Measurements from ENCODE around the gene JCHAIN.

JCHAIN gene

DNA sequence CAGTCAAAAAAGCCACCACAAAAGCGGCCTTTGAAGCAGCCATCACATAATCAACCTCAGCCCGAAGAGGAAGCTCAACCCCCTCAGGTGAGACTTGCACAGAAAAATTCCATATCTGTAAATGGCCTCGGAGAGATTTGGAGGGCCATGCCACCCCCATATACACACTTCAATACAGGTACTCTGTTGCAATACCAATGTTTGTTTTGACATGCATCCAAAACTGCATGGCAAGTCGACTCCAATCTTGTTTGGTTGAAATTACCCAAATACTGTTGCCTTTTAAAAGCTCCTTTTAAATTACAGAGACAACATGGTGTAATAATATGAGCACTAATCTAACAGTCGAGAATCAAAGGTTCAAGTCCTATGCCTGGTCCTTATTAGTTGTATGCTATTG lies 31.8 kb downstream of the JCHAIN start:
- DNase-seq = no peak

GRCh38 chr4:70632028-70632427 lies 34.3 kb downstream of the JCHAIN start:
- no peak for DNase-seq

- DNase-seq = no peak
Measured at GRCh38 chr4:70630162-70630561, 36.1 kb downstream of the JCHAIN start.

DNA sequence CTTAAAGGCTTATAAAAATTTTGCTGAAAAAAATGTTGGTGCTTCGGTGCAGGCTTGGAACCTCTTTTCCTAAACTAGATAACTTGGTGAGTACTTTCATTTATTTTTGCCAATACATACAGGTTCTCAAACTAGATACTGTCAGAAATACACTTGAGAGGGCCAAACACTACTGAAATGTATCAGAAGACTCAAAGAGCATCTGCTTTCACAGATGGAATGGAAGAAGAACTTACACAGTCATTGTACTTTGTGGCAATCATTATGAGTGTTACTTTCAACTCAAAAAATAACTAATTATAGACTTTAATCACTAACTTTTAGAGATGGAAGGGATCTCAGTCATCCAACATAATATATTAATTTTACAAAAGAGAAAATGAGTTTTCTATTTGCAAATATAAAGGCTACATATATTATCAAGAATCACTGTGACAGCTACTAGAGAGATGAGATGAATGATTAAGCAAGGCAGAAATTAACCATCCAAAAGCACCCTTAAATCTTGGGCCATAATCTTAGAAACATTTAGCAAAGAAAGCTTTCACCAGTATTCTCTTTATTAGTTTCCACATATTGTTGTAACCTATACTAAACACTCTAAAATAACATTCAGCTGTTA lies 36.7 kb downstream of the JCHAIN start:
- DNase-seq = no peak

DNA sequence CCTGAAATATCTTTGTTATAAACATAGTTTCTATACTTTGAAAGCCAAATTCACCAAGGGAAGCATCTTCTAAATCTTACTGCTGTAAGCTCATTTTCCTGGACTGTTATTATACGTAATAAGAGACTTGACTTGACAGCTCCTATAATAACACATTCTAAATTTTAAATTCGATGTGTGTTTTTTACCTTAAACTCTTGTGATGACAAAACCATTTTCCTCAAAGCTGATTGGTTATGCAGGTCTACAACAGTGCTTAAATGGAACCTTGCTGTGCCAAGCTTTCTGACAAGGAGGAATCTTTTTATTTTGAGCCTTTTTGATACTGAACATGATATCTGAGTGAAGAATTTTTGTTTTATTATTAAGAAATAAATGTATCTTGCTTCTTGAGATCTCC lies 37.9 kb downstream of the JCHAIN start, which contains the start of gene ENAM:
ENAM (plus strand) TSS at position 301 of the 400 bp plus-strand sequence. CDS start 757 bp downstream, outside the sequence.
- no peak for DNase-seq

GRCh38 chr4:70627620-70628019 lies 38.7 kb downstream of the JCHAIN start:
- no peak for DNase-seq

DNA sequence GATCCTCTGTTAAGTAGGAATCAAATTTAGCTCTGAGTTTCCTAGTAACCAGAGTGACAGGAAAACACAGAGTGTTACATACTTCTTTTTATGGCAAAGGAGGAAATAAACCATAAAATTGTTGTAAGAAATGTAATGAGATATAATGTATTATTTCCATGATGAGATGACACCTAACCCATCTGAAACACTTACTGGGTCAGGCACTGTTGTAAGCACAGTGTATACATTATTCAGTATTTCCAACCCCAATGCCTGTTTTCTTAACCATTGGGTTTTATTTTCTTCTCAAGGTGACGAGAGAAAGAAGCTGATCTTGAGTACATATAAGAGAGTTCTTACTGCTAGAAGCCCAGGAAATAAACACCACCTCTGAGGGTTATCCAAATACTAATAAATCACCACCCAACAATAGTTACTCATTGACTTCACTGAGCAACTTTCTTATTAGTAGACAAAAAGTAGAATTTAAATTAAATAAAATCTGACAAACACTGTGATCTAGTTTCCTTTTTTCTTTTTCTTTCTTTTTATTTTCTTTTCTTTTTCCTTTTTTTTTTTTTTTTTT lies 42.0 kb downstream of the JCHAIN start:
- DNase-seq = no peak

DNA sequence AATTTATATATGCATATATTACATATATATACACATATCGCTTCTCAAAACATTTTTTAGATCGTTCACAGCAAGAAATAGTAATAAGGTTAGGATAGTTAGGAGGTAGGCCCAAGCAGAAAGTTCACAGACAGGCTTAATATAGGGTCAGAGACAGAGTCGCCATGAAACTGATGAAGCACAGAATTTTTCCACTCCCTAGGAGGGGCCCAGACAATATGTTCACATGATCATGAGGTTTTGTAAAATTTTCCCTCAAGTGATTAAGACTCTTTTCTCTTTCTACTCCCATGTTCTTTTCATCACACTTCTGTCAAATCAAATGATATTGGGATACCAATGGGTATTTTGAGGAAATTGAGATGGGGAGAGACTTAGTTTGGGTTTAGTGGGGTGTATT lies 43.0 kb downstream of the JCHAIN start:
- DNase-seq = no peak

DNA sequence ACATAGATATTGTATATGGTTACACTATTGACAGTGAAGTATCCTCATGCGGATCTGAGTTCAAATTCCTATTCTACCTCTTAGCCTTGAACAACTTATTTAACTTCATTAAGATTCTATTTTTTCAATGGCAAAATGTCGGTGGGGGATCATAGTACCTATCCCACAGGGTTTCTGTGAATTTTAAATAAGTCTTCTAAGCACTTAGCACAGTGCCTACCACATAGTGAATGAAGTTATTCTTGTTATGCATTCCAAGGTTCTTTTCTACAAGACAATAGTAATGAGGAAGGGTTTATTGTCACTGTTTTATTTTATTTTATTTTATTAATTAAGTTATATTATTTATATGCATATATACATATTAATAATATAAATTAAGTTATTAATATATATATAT lies 46.5 kb downstream of the JCHAIN start:
- no peak for DNase-seq

DNA sequence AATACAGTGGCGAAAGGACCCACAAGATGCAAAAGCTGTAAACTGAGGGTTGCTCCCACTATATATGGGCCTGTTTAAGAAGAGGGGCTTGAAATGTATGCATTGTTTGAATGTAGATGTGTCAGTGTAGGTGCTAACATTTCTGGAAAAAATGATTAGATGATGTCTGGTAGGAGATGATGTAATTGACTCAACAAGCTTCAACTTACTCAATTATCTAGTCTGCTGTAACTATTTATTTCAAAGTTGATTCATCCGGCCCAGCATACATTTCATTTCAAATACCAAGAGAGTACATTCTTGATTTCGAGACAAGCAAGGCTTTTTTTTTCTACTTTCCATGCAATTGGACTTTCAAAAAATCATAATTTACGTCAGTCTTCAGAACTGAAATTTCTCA lies 47.0 kb downstream of the JCHAIN start:
- no peak for DNase-seq

DNA sequence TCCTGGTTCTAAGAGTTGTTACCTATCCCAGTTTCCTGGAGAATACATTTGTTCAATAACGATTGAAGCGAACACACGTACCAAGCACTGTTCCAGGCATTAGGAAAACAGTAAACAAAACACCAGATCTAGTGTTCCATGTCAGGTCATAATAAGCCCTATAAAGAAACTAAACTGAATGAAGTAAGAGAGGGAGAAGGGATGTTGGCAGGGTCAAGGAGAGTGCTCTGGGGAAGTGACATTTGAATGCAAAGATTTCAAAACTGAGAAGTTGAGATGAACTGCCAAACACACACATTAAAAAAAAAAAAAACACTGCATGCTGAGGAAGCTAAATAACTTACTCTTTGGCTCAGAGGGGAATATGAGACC lies 52.1 kb downstream of the JCHAIN start:
- DNase-seq = no peak

DNA sequence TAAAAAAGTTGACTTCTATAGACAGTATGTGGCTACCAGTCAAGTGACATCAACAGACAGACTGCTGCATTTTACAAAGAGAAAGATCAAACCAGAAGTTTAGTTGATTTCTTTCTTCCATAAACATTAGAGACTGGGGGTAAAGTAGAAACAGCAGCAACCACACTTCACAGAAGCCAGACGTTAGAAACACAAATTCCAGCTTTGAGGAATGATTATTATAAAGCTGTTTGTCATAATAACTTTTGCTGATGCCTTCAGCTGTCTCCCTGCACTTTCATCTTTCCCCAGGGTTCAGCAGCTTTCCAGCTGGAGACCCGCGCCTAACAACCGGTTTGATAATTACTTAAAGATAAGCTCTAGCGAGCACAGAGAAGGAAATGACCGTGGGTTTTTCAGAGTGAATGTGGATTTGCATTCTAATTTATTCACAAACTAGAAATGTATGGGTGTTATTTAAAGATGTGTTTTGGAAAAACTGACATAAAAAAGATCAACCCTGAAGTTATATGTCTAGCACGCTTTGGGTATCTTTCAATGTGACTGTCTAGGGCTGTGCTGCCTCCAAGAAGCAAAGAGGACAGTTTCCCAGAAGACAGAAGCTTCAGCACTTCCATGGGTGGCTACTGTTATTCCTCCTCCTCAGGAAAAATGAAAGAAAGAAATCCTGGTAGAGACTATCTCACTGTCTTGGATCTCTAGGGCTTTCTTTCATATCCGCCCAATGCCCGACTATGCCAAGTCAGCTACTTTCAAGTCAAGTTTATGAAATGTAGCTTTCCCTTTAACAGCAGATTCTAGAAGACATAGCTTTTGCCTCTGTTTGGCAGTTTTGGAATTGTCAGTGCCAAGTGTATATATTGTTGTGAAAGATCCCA lies 52.8 kb downstream of the JCHAIN start:
- DNase-seq = no peak

DNA sequence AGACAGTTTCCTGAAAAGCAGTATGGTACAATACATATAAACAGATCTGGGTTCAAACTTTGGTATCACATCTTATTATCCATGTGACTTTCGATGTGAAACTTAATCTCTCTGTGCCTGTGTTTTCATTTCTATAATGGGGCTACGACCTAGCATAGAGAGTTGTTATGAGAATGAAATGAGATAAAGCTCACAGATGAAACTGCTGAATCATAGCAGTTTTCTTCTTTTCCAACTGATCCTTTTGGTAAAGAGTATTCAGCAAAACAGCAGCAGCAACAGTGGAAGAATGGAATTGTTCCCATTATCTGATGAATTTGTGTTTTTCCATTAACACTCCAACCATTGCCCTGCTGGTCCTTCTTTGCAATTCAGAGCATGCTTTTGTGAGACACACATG lies 58.0 kb downstream of the JCHAIN start:
- no peak for DNase-seq

DNA sequence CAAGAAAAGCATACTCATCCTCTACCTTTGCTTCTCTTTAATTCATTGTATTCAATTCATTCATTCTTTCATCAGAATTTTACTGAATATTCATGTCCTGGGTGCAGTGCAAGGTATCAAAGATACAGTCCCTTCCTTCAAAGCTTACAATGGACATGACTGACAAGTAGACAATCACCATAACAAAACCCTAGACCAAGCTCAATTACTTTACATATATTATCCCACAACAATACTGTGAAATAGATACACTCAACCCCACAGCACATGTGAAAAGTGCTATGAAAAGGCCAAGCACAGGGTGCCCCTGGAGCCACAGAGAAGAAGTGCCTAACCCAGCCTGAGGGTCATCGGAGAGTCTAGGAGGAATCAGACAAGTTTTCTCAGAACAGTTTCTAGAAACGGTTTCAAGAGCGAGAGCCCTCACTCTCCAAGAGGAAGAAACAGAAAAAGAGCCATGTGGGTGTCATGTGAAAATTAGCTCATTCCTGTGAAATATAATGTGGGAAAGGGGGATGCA lies 58.9 kb downstream of the JCHAIN start:
- DNase-seq = no peak

DNA sequence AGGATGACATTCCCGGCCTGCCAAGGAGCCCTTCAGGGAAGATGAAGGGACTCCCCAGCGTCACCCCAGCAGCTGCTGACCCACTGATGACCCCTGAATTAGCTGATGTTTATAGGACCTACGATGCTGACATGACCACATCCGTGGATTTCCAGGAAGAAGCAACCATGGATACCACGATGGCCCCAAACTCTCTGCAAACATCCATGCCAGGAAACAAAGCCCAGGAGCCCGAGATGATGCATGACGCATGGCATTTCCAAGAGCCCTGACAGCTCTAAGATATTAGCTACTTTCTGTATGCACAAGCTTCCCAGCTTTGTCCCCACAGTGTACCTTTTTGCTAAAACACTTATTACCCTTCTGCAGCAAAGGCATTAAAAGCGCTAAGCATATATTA lies 59.8 kb downstream of the JCHAIN start:
- no peak for DNase-seq
